Measurements from ENCODE around the gene RNF26.
A peak's percentile ranks its signal among the peaks of the same experiment; 100 is the strongest.

Gene RNF26

DNA sequence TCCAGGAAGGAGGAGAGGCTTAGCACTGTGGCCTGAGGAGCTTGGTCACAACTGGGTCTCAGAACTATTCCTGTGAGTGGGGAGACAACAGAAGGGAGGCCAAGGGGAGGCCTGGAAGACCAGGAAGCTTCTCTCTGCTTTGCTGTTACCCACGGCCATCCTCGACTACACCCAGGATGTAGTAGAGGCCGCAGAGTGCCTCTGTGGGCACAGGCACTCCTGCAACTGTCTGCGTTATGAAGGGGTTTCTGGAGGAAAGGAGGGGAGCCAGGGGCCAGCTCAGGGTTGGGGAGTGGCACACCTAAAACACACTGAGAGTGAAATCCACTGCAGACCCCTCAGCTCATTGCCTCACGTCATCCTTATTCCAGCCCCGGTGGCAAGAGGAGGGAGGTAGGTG lies 16.0 kb downstream of the RNF26 start:
- Histone ChIP-seq H3K4me3 (ENCODE audit: insufficient read length, low read depth) (no peak overlapping the region), H3K27me3 (ENCODE audit: insufficient read depth, insufficient read length) (peaks cover 5% of the 10 kb centered on the region), H3K9me3 (ENCODE audit: insufficient read depth, low read length) (no peaks in the 10 kb centered on the region), H3K4me1 (ENCODE audit: insufficient read depth, insufficient read length) (no peaks in the 10 kb centered on the region), H3K9ac (ENCODE audit: insufficient read length, low read depth) (no peak overlapping the region), H3K36me3 (ENCODE audit: insufficient read depth, insufficient read length, low read length) (no peaks in the 10 kb centered on the region)
- no peak for DNase-seq (ENCODE audit: low read depth, low spot score)
- no peak for TF ChIP-seq SUZ12 (IDR thresholded peaks at IDR 0.05; ENCODE audit: extremely low read depth, insufficient read depth, insufficient read length)
- no peak for TF ChIP-seq ZNF274 (IDR thresholded peaks at IDR 0.05; ENCODE audit: low read depth, low read length)
- TF ChIP-seq YY1 (IDR thresholded peaks at IDR 0.05; ENCODE audit: insufficient read depth, insufficient read length), result no peak

DNA sequence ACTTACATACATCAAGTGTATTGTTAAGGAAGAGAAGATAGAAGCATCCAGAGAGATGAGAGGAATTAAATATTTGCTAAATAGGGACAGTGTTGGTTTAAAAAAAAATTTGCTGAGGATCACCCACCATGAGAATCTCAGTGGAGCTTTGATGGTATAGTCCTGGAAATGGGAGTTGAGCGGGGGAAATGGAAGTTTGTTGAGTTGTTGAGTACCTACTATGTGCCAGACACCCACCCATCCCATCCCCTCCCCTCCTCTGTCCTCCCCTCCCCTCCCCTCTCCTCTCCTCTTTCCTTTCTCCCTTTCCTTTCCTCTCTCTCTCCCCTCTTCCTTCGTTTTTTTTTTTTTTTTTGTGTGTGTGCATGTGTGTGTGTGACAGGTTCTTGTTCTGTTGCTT lies 16.9 kb downstream of the RNF26 start:
- TF ChIP-seq ZNF274 (IDR thresholded peaks at IDR 0.05; ENCODE audit: low read depth, low read length), result no peak
- TF ChIP-seq YY1 (IDR thresholded peaks at IDR 0.05; ENCODE audit: insufficient read depth, insufficient read length), result no peak
- TF ChIP-seq SUZ12 (IDR thresholded peaks at IDR 0.05; ENCODE audit: extremely low read depth, insufficient read depth, insufficient read length), result no peak
- Histone ChIP-seq H3K9ac (ENCODE audit: insufficient read length, low read depth) (no peak overlapping the region), H3K4me3 (ENCODE audit: insufficient read length, low read depth) (no peak overlapping the region), H3K4me1 (ENCODE audit: insufficient read depth, insufficient read length) (no peaks in the 10 kb centered on the region), H3K9me3 (ENCODE audit: insufficient read depth, low read length) (no peaks in the 10 kb centered on the region), H3K27me3 (ENCODE audit: insufficient read depth, insufficient read length) (peaks cover 2% of the 10 kb centered on the region), H3K36me3 (ENCODE audit: insufficient read depth, insufficient read length, low read length) (no peaks in the 10 kb centered on the region)
- no peak for DNase-seq (ENCODE audit: low read depth, low spot score)

- no peaks in the 10 kb centered on the region for H3K9me3 ChIP-seq (ENCODE audit: insufficient read depth, low read length)
- H3K36me3 ChIP-seq (ENCODE audit: insufficient read depth, insufficient read length, low read length), result peaks cover 6% of the 10 kb centered on the region
- no peak overlapping the region for H3K4me3 ChIP-seq (ENCODE audit: insufficient read length, low read depth)
- no peak for TF ChIP-seq YY1 (IDR thresholded peaks at IDR 0.05; ENCODE audit: insufficient read depth, insufficient read length)
- no peak for TF ChIP-seq ZNF274 (IDR thresholded peaks at IDR 0.05; ENCODE audit: low read depth, low read length)
- no peak for TF ChIP-seq SUZ12 (IDR thresholded peaks at IDR 0.05; ENCODE audit: extremely low read depth, insufficient read depth, insufficient read length)
- no peak for DNase-seq (ENCODE audit: low read depth, low spot score)
- no peaks in the 10 kb centered on the region for H3K4me1 ChIP-seq (ENCODE audit: insufficient read depth, insufficient read length)
- H3K27me3 ChIP-seq (ENCODE audit: insufficient read depth, insufficient read length), result peaks cover 6% of the 10 kb centered on the region
- H3K9ac ChIP-seq (ENCODE audit: insufficient read length, low read depth), result no peak overlapping the region
These were observed 18.5 kb downstream of the RNF26 start for GRCh38 chr11:119352857-119353260.

- Histone ChIP-seq H3K4me1 (ENCODE audit: insufficient read depth, insufficient read length) (no peaks in the 10 kb centered on the region), H3K9ac (ENCODE audit: insufficient read length, low read depth) (no peak overlapping the region), H3K36me3 (ENCODE audit: insufficient read depth, insufficient read length, low read length) (peaks cover 21% of the 10 kb centered on the region), H3K4me3 (ENCODE audit: insufficient read length, low read depth) (no peak overlapping the region), H3K9me3 (ENCODE audit: insufficient read depth, low read length) (no peaks in the 10 kb centered on the region), H3K27me3 (ENCODE audit: insufficient read depth, insufficient read length) (peaks cover 9% of the 10 kb centered on the region)
- DNase-seq (ENCODE audit: low read depth, low spot score), result no peak
- TF ChIP-seq ZNF274 (IDR thresholded peaks at IDR 0.05; ENCODE audit: low read depth, low read length) (no peak), SUZ12 (IDR thresholded peaks at IDR 0.05; ENCODE audit: extremely low read depth, insufficient read depth, insufficient read length) (no peak), YY1 (IDR thresholded peaks at IDR 0.05; ENCODE audit: insufficient read depth, insufficient read length) (no peak)
These were observed 20.9 kb downstream of the RNF26 start for GRCh38 chr11:119355091-119355843.

GRCh38 chr11:119356349-119357031 lies 22.2 kb downstream of the RNF26 start:
- Histone ChIP-seq H3K9ac (ENCODE audit: insufficient read length, low read depth) (peak overlapping the region; percentile 76), H3K4me3 (ENCODE audit: insufficient read length, low read depth) (peak overlapping the region; percentile 37)

GRCh38 chr11:119357074-119357473 lies 22.7 kb downstream of the RNF26 start:
- no peaks in the 10 kb centered on the region for H3K9me3 ChIP-seq (ENCODE audit: insufficient read depth, low read length)
- TF ChIP-seq SUZ12 (IDR thresholded peaks at IDR 0.05; ENCODE audit: extremely low read depth, insufficient read depth, insufficient read length) (no peak), YY1 (IDR thresholded peaks at IDR 0.05; ENCODE audit: insufficient read depth, insufficient read length) (no peak), ZNF274 (IDR thresholded peaks at IDR 0.05; ENCODE audit: low read depth, low read length) (no peak)
- no peak overlapping the region for H3K9ac ChIP-seq (ENCODE audit: insufficient read length, low read depth)
- H3K4me1 ChIP-seq (ENCODE audit: insufficient read depth, insufficient read length), result peaks cover 5% of the 10 kb centered on the region
- H3K27me3 ChIP-seq (ENCODE audit: insufficient read depth, insufficient read length), result peaks cover 9% of the 10 kb centered on the region
- H3K4me3 ChIP-seq (ENCODE audit: insufficient read length, low read depth), result no peak overlapping the region
- no peak for DNase-seq (ENCODE audit: low read depth, low spot score)
- peaks cover 21% of the 10 kb centered on the region for H3K36me3 ChIP-seq (ENCODE audit: insufficient read depth, insufficient read length, low read length)

More at GRCh38 chr11:119356349-119357031, 22.2 kb downstream of the RNF26 start:
- Histone ChIP-seq H3K9me3 (ENCODE audit: insufficient read depth, low read length) (no peaks in the 10 kb centered on the region), H3K4me1 (ENCODE audit: insufficient read depth, insufficient read length) (no peaks in the 10 kb centered on the region), H3K27me3 (ENCODE audit: insufficient read depth, insufficient read length) (peaks cover 9% of the 10 kb centered on the region), H3K36me3 (ENCODE audit: insufficient read depth, insufficient read length, low read length) (peaks cover 21% of the 10 kb centered on the region)
- TF ChIP-seq ZNF274 (IDR thresholded peaks at IDR 0.05; ENCODE audit: low read depth, low read length) (no peak), SUZ12 (IDR thresholded peaks at IDR 0.05; ENCODE audit: extremely low read depth, insufficient read depth, insufficient read length) (no peak), YY1 (IDR thresholded peaks at IDR 0.05; ENCODE audit: insufficient read depth, insufficient read length) (no peak)
- DNase-seq (ENCODE audit: low read depth, low spot score), result peak; percentile 83

All from NT2/D1 (cell line).